ENCODE data around the gene MARCHF10.
"Not testable (repeated sequence)": the region's sequence is repeated elsewhere in the genome, so short reads cannot be mapped to it uniquely, and the experiment has no call there.

MARCHF10 gene

GRCh38 chr17:62790564-62790986 is 17.5 kb downstream of the MARCHF10 start:
- peak; percentile 89 for DNase-seq (ENCODE audit: low spot score)

GRCh38 chr17:62787366-62787765 is 20.7 kb downstream of the MARCHF10 start:
- DNase-seq (ENCODE audit: low spot score), result no peak

- DNase-seq (ENCODE audit: low spot score), result no peak
Observed at GRCh38 chr17:62786646-62787045, 21.5 kb downstream of the MARCHF10 start.

GRCh38 chr17:62785983-62786382 is 22.1 kb downstream of the MARCHF10 start:
- not testable (repeated sequence) for DNase-seq (ENCODE audit: low spot score)

- DNase-seq (ENCODE audit: low spot score), result no peak
Observed at GRCh38 chr17:62782730-62783270, 25.3 kb downstream of the MARCHF10 start.

GRCh38 chr17:62781831-62782251 is 26.3 kb downstream of the MARCHF10 start:
- DNase-seq (ENCODE audit: low spot score), result peak; percentile 22

- no peak for DNase-seq (ENCODE audit: low spot score)
Observed at GRCh38 chr17:62781356-62781755, 26.8 kb downstream of the MARCHF10 start.

- peak; percentile 38 for DNase-seq (ENCODE audit: low spot score)
Observed at GRCh38 chr17:62780951-62781350, 27.2 kb downstream of the MARCHF10 start.

- DNase-seq (ENCODE audit: low spot score), result peak; percentile 70
Observed at GRCh38 chr17:62780269-62780668, 27.8 kb downstream of the MARCHF10 start.

- peak; percentile 97 for DNase-seq (ENCODE audit: low spot score)
Observed at GRCh38 chr17:62778990-62779681, 29.0 kb downstream of the MARCHF10 start.

GRCh38 chr17:62775876-62776275 is 32.2 kb downstream of the MARCHF10 start:
- no peak for DNase-seq (ENCODE audit: low spot score)

GRCh38 chr17:62774338-62774737 is 33.8 kb downstream of the MARCHF10 start:
- DNase-seq (ENCODE audit: low spot score), result no peak

GRCh38 chr17:62767997-62768396 is 40.1 kb downstream of the MARCHF10 start:
- DNase-seq (ENCODE audit: low spot score), result no peak

GRCh38 chr17:62765351-62765750 is 42.8 kb downstream of the MARCHF10 start:
- DNase-seq (ENCODE audit: low spot score), result no peak

- no peak for DNase-seq (ENCODE audit: low spot score)
Observed at GRCh38 chr17:62763891-62764600, 44.1 kb downstream of the MARCHF10 start.

- peak; percentile 85 for DNase-seq (ENCODE audit: low spot score)
Observed at GRCh38 chr17:62761884-62762283, 46.2 kb downstream of the MARCHF10 start.

- no peak for DNase-seq (ENCODE audit: low spot score)
Observed at GRCh38 chr17:62760945-62761267, 47.2 kb downstream of the MARCHF10 start.

GRCh38 chr17:62760059-62760944 is 47.8 kb downstream of the MARCHF10 start:
- peak; percentile 13 for DNase-seq (ENCODE audit: low spot score)

GRCh38 chr17:62757500-62757951 is 50.6 kb downstream of the MARCHF10 start:
- DNase-seq (ENCODE audit: low spot score), result no peak

GRCh38 chr17:62756198-62756597 is 51.9 kb downstream of the MARCHF10 start:
- DNase-seq (ENCODE audit: low spot score), result no peak

GRCh38 chr17:62755141-62755851 is 52.8 kb downstream of the MARCHF10 start:
- no peak for DNase-seq (ENCODE audit: low spot score)

- no peak for DNase-seq (ENCODE audit: low spot score)
Observed at GRCh38 chr17:62754631-62755030, 53.5 kb downstream of the MARCHF10 start.

Data from kidney tubule cell (primary cell).